ENCODE data around the gene CTTNBP2NL.
A peak's percentile ranks its signal among the peaks of the same experiment; 100 is the strongest.
"Not testable (repeated sequence)": the region's sequence is repeated elsewhere in the genome, so short reads cannot be mapped to it uniquely, and the experiment has no call there.

CTTNBP2NL gene

GRCh38 chr1:112464501-112464900 is 68.5 kb downstream of the CTTNBP2NL start:
- DNase-seq (ENCODE audit: low read depth) = no peak

GRCh38 chr1:112465122-112465521 is 69.1 kb downstream of the CTTNBP2NL start:
- DNase-seq (ENCODE audit: low read depth) = no peak

- peak; percentile 68 for DNase-seq (ENCODE audit: low read depth)
Measured at GRCh38 chr1:112466078-112466660, 70.2 kb downstream of the CTTNBP2NL start.

GRCh38 chr1:112470324-112470723 is 74.3 kb downstream of the CTTNBP2NL start:
- DNase-seq (ENCODE audit: low read depth) = not testable (repeated sequence)

- DNase-seq (ENCODE audit: low read depth) = no peak
Measured at GRCh38 chr1:112470966-112471365, 75.0 kb downstream of the CTTNBP2NL start.

- no peak for DNase-seq (ENCODE audit: low read depth)
Measured at GRCh38 chr1:112472142-112472541, 76.1 kb downstream of the CTTNBP2NL start.

GRCh38 chr1:112477550-112477949 is 81.5 kb downstream of the CTTNBP2NL start:
- no peak for DNase-seq (ENCODE audit: low read depth)

- no peak for DNase-seq (ENCODE audit: low read depth)
Measured at GRCh38 chr1:112478314-112478713, 82.3 kb downstream of the CTTNBP2NL start.

- not testable (repeated sequence) for DNase-seq (ENCODE audit: low read depth)
Measured at GRCh38 chr1:112486063-112486462, 90.0 kb downstream of the CTTNBP2NL start.

GRCh38 chr1:112487686-112488085 is 91.7 kb downstream of the CTTNBP2NL start:
- not testable (repeated sequence) for DNase-seq (ENCODE audit: low read depth)

- DNase-seq (ENCODE audit: low read depth) = no peak
Measured at GRCh38 chr1:112488141-112488540, 92.1 kb downstream of the CTTNBP2NL start.

GRCh38 chr1:112492076-112492475 is 96.1 kb downstream of the CTTNBP2NL start:
- DNase-seq (ENCODE audit: low read depth) = no peak

- no peak for DNase-seq (ENCODE audit: low read depth)
Measured at GRCh38 chr1:112493351-112493750, 97.3 kb downstream of the CTTNBP2NL start.

GRCh38 chr1:112496290-112496689 is 100.3 kb downstream of the CTTNBP2NL start:
- DNase-seq (ENCODE audit: low read depth) = no peak

GRCh38 chr1:112501810-112502641 is 106.0 kb downstream of the CTTNBP2NL start:
- no peak for DNase-seq (ENCODE audit: low read depth)

GRCh38 chr1:112502826-112503225 is 106.8 kb downstream of the CTTNBP2NL start:
- DNase-seq (ENCODE audit: low read depth) = no peak

- DNase-seq (ENCODE audit: low read depth) = no peak
Measured at GRCh38 chr1:112504001-112504660, 108.1 kb downstream of the CTTNBP2NL start.

- DNase-seq (ENCODE audit: low read depth) = no peak
Measured at GRCh38 chr1:112504661-112505399, 108.8 kb downstream of the CTTNBP2NL start.

- no peak for DNase-seq (ENCODE audit: low read depth)
Measured at GRCh38 chr1:112505400-112505785, 109.4 kb downstream of the CTTNBP2NL start.

- no peak for DNase-seq (ENCODE audit: low read depth)
Measured at GRCh38 chr1:112505878-112506277, 109.9 kb downstream of the CTTNBP2NL start.

- DNase-seq (ENCODE audit: low read depth) = no peak
Measured at GRCh38 chr1:112506306-112506705, 110.3 kb downstream of the CTTNBP2NL start.

- no peak for DNase-seq (ENCODE audit: low read depth)
Measured at GRCh38 chr1:112506731-112507130, 110.7 kb downstream of the CTTNBP2NL start.

Measured in T-helper 22 cell (primary cell).